ENCODE data around the gene PRRT1.
A peak's percentile ranks its signal among the peaks of the same experiment; 100 is the strongest.

Gene PRRT1

DNA sequence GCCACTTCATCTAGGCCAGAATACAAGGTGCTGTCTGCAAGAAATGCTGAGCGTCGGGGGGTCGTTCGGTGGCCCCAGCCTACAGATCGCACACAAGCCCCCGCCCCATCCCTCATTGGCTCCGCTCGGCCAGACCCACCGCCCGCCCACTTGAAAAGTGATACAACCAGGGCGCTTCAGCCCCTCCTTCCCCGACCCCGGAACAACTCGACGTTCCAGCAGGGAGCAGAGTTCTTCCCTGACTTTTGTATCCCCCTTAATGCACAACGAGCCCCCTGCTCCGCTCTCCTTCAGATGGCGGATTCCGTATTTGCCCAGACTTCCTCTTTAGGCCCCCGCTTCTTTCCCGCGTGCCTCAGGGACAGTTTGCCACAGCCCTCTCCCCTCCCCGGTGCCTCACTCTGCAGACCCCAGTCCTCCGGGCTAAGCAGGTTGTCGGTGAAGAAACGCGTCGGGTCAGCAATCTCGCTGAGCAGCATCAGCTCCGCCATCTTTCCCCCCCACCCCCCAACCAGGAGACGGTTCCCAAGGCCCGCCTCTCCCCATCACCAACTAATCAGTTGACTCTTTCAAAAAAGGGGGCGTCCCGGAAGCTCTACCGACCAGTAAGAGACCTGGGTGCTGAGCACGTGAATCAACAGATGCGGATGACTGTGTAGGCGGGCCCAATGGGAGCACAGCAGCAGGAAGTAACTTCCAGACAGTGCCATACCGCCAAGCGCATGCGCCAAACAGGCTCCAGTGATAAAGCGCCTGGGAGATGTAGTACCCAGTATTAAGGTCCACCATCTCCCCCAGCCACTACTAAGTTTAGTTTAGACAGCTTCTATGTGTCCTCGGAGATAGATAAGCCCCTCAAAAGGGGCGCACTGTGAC lies 23.8 kb downstream of the PRRT1 start, which contains the start of gene ATF6B:
Gene ATF6B (minus strand): TSS at position 530 of the 876 bp plus-strand sequence. CDS start 39 bp downstream, at position 491.
- peaks cover 51% of the 10 kb centered on the region for H3K36me3 Mint-ChIP-seq (ENCODE audit: insufficient read depth)
- ATAC-seq (replicated peaks) (peak; percentile 95), DNase-seq (peak; percentile 91 to 95 (median 94))
- peak within 1 kb of the TSS; percentile 97 to 100 for H3K4me3 Mint-ChIP-seq
- peak within 1 kb of the TSS; percentile 96 to 99 for H3K27ac Mint-ChIP-seq
- H3K9me3 Mint-ChIP-seq: no peaks in the 10 kb centered on the region
- peaks cover 35 to 46% of the 10 kb centered on the region in 2 donors for H3K4me1 Mint-ChIP-seq (ENCODE audit: low read depth in 2 of 2)
- no peaks in the 10 kb centered on the region for H3K27me3 Mint-ChIP-seq

GRCh38 chr6:32127409-32127716 lies 24.4 kb downstream of the PRRT1 start:
- Mint-ChIP-seq H3K27ac (peak overlapping the region; percentile 96 to 99), H3K9me3 (no peaks in the 10 kb centered on the region), H3K36me3 (ENCODE audit: insufficient read depth) (peaks cover 57% of the 10 kb centered on the region), H3K27me3 (no peaks in the 10 kb centered on the region), H3K4me1 (ENCODE audit: low read depth in 2 of 2) (peaks cover 35 to 46% of the 10 kb centered on the region in 2 donors), H3K4me3 (peak overlapping the region; percentile 97 to 100)
- no peak for ATAC-seq (replicated peaks)
- DNase-seq: no peak

GRCh38 chr6:32126880-32127279 lies 24.9 kb downstream of the PRRT1 start:
- ATAC-seq (replicated peaks) (no peak), DNase-seq (no peak)
- H3K27ac Mint-ChIP-seq: peak overlapping the region; percentile 96 to 99
- H3K36me3 Mint-ChIP-seq (ENCODE audit: insufficient read depth): peaks cover 61% of the 10 kb centered on the region
- peak overlapping the region; percentile 97 to 100 for H3K4me3 Mint-ChIP-seq
- peaks cover 38 to 46% of the 10 kb centered on the region in 2 donors for H3K4me1 Mint-ChIP-seq (ENCODE audit: low read depth in 2 of 2)
- H3K9me3 Mint-ChIP-seq: no peaks in the 10 kb centered on the region
- H3K27me3 Mint-ChIP-seq: no peaks in the 10 kb centered on the region

- Mint-ChIP-seq H3K36me3 (ENCODE audit: insufficient read depth) (peaks cover 85% of the 10 kb centered on the region), H3K4me3 (no peak overlapping the region), H3K4me1 (ENCODE audit: low read depth in 2 of 2) (peaks cover 37 to 45% of the 10 kb centered on the region in 2 donors), H3K9me3 (no peaks in the 10 kb centered on the region), H3K27ac (peak overlapping the region in 1 of 2 donors; percentile 35), H3K27me3 (no peaks in the 10 kb centered on the region)
- DNase-seq: no peak
- no peak for ATAC-seq (replicated peaks)
Measured at GRCh38 chr6:32123681-32124080, 28.1 kb downstream of the PRRT1 start.

GRCh38 chr6:32120573-32121059 lies 31.1 kb downstream of the PRRT1 start:
- Mint-ChIP-seq H3K36me3 (ENCODE audit: insufficient read depth) (peaks cover 81% of the 10 kb centered on the region), H3K27me3 (no peaks in the 10 kb centered on the region), H3K9me3 (no peaks in the 10 kb centered on the region), H3K4me3 (no peak overlapping the region), H3K4me1 (ENCODE audit: low read depth in 2 of 2) (peaks cover 17 to 26% of the 10 kb centered on the region in 2 donors), H3K27ac (peak overlapping the region in 1 of 2 donors; percentile 91)
- DNase-seq: no peak
- no peak for ATAC-seq (replicated peaks)

GRCh38 chr6:32118782-32119628 lies 32.7 kb downstream of the PRRT1 start:
- ATAC-seq (replicated peaks): peak; percentile 93
- H3K4me3 Mint-ChIP-seq: no peak overlapping the region
- H3K9me3 Mint-ChIP-seq: no peaks in the 10 kb centered on the region
- no peaks in the 10 kb centered on the region for H3K27me3 Mint-ChIP-seq
- peak; percentile 53 to 57 (median 54) for DNase-seq
- peak overlapping the region; percentile 13 to 59 for H3K27ac Mint-ChIP-seq
- H3K4me1 Mint-ChIP-seq (ENCODE audit: low read depth in 2 of 2): peaks cover 15 to 19% of the 10 kb centered on the region in 2 donors
- H3K36me3 Mint-ChIP-seq (ENCODE audit: insufficient read depth): peaks cover 76% of the 10 kb centered on the region

- Mint-ChIP-seq H3K4me3 (no peak overlapping the region), H3K36me3 (ENCODE audit: insufficient read depth) (peaks cover 67% of the 10 kb centered on the region), H3K27me3 (no peaks in the 10 kb centered on the region), H3K9me3 (no peaks in the 10 kb centered on the region), H3K4me1 (ENCODE audit: low read depth in 2 of 2) (peaks cover 12 to 13% of the 10 kb centered on the region in 2 donors), H3K27ac (no peak overlapping the region)
- no peak for ATAC-seq (replicated peaks)
- DNase-seq: no peak
Measured at GRCh38 chr6:32117461-32117860, 34.3 kb downstream of the PRRT1 start.

- H3K27ac Mint-ChIP-seq: peak overlapping the region in 1 of 2 donors; percentile 10
- ATAC-seq (replicated peaks): no peak
- H3K4me3 Mint-ChIP-seq: no peak overlapping the region
- peaks cover 9 to 12% of the 10 kb centered on the region in 2 donors for H3K4me1 Mint-ChIP-seq (ENCODE audit: low read depth in 2 of 2)
- peaks cover 60% of the 10 kb centered on the region for H3K36me3 Mint-ChIP-seq (ENCODE audit: insufficient read depth)
- H3K9me3 Mint-ChIP-seq: no peaks in the 10 kb centered on the region
- H3K27me3 Mint-ChIP-seq: no peaks in the 10 kb centered on the region
- no peak for DNase-seq
Measured at GRCh38 chr6:32116674-32117073, 35.1 kb downstream of the PRRT1 start.

DNA sequence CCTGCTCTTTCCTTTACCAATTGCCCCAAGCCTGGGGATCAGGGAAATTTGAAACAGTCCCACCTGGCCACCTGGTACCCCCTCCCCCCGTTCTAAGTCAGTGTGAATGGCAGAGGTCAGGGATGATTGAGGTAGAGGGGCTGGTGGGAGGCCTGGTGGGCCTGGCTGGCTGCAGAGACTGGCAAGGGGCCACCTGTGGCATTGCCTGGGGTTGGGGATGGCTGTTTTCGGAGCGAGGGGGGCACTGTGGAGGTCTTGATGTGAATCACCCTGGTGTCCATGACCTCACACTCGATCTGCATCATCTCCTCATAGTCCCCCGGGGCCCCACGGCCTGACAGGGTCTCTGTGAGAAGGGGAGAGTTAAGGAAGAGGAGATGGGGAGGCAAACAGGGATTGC lies 36.1 kb downstream of the PRRT1 start:
- Mint-ChIP-seq H3K9me3 (no peaks in the 10 kb centered on the region), H3K4me3 (no peak overlapping the region)
- ATAC-seq (replicated peaks): no peak

DNA sequence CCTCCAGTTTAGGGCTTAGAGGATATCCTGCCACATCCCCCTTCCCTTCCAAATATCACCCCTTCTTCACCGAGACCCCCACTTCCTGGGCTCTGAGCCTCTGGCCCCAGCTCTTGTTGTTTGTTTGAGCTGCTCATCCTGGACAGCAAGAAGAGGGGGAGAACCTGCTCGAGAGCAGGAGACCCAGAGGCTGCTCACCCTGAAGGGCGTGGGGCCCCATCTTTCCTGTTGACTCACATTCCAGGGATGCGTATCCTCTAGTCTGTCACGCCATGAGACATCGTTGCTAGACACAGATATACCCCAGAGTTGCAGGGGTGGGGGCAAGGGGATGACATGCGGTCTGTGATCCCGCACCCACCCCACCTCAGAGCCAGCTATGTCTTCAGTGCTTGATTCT lies 36.9 kb downstream of the PRRT1 start:
- Mint-ChIP-seq H3K4me1 (ENCODE audit: low read depth in 2 of 2) (peaks cover 10 to 12% of the 10 kb centered on the region in 2 donors), H3K27me3 (no peaks in the 10 kb centered on the region), H3K9me3 (no peaks in the 10 kb centered on the region), H3K27ac (peak overlapping the region in 1 of 2 donors; percentile 29), H3K4me3 (no peak overlapping the region), H3K36me3 (ENCODE audit: insufficient read depth) (peaks cover 43% of the 10 kb centered on the region)
- DNase-seq (no peak), ATAC-seq (replicated peaks) (no peak)

More for the DNA sequence above, 36.1 kb downstream of the PRRT1 start:
- Mint-ChIP-seq H3K27me3 (no peaks in the 10 kb centered on the region), H3K27ac (peak overlapping the region; percentile 10 to 44), H3K4me1 (ENCODE audit: low read depth in 2 of 2) (peaks cover 8 to 12% of the 10 kb centered on the region in 2 donors), H3K36me3 (ENCODE audit: insufficient read depth) (peaks cover 52% of the 10 kb centered on the region)
- no peak for DNase-seq

DNA sequence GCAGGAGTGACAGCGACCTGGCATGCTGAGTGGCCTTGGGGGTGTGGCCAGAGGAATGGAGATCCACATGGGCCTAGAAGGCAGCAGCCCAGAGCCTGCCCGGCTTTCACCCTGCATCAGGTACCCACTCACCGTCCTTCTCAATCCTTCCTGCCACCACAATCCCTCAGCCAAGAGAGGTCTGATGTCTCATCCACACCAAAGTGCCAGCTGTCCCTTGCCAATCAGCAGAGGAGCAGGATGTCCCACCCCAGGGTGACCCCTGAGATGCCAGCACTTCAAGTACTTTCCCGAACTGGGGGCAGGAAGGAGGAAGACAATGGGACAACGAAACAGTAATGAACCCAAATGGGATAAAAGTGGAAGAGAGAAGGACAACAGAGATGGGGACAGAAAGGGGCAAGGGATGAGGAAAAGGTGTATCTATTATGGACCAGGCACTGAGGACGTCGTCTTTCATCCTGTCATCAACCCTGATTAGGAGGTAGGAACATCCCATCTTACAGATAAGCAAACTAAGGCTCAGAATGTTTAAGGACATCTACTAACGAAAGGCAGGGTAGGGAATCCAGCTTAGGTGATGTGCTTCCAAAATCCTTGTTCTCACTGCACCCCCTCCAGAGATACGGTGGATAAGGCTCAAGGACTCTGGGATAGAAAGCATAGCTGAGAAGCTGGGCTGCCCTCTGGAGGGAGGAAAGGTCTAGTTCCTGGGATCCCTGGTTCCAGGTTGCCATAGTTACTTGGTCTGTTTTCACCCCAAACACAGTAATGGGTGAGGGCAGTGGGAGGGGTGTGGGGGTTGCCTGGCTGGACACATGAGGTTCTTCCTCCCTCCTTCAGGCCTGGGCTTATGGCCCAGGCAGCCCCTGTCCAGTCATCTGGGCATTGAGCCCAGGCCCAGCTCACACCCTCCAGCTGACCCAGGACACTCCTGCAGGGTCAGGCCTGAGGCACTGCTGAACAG lies 38.1 kb downstream of the PRRT1 start:
- peaks cover 9 to 16% of the 10 kb centered on the region in 2 donors for H3K4me1 Mint-ChIP-seq (ENCODE audit: low read depth in 2 of 2)
- no peak overlapping the region for H3K4me3 Mint-ChIP-seq
- DNase-seq (no peak), ATAC-seq (replicated peaks) (no peak)
- H3K27me3 Mint-ChIP-seq: peaks cover 0 to 5% of the 10 kb centered on the region in 2 donors
- H3K36me3 Mint-ChIP-seq (ENCODE audit: insufficient read depth): peaks cover 39% of the 10 kb centered on the region
- no peaks in the 10 kb centered on the region for H3K9me3 Mint-ChIP-seq
- H3K27ac Mint-ChIP-seq: peak overlapping the region; percentile 6 to 29

- H3K4me1 Mint-ChIP-seq (ENCODE audit: low read depth in 2 of 2): peaks cover 20 to 21% of the 10 kb centered on the region in 2 donors
- H3K4me3 Mint-ChIP-seq: no peak overlapping the region
- H3K27ac Mint-ChIP-seq: peak overlapping the region; percentile 6 to 29
- peaks cover 6 to 17% of the 10 kb centered on the region in 2 donors for H3K27me3 Mint-ChIP-seq
- H3K36me3 Mint-ChIP-seq (ENCODE audit: insufficient read depth): peaks cover 31% of the 10 kb centered on the region
- ATAC-seq (replicated peaks) (no peak), DNase-seq (no peak)
- H3K9me3 Mint-ChIP-seq: no peaks in the 10 kb centered on the region
Measured at GRCh38 chr6:32112431-32112980, 39.2 kb downstream of the PRRT1 start.
